SKM-1 (cell line): ENCODE measurements around the gene IL18R1.
A peak's percentile ranks its signal among the peaks of the same experiment; 100 is the strongest.

ENCODE experiments used
- DNase-seq: peaks from one replicate; lab custom pipeline; 2025; ENCODE audit not compliant: unreplicated experiment; lab: John Stamatoyannopoulos, UW

The IL18R1 gene

DNA sequence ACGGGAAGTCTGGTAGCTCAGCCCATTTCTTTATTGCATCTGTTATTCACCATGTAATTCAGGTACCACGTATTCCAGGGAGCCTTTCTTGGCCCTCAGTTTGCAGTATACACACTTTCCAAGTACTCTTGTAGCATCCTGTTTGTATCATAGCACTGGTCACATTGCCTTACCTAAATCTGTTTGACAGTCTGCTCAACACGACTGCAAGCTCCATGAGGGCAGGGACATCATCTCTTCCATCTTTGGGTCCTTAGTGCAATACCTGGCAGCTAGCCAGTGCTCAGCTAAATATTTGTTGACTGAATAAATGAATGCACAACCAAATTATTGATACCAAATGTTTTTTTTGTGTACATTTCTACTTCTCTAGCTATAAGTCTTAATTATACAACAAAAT, 11.2 kb upstream of the IL18R1 start:
- DNase-seq, result no peak

DNA sequence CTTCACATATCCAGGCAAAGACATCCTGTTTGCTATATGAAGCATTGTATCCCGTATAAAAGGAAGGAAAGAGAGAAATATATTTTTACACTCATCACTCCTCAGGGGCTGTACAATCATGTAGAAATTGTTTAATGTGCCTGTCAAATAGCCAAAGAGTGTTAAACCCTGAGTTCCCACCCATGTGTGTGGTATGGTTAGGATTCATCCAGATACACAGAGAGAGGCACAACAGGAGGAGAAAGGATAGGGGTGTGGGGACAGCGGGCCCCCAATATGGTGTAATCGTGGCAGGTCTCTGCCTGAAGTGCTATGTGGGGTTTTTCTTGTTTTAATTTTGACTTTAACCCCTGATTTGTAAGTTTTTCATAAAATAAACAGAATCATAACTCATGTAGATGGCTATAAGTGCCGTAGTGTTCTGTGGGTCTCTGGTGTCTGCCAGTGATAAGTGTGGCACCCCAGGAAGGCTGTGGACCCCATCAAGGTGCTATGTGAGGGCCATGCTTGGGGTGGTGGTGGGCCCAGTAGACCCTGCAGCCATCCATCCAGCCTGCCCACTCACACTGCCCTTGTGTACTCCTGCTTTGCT, 10.2 kb upstream of the IL18R1 start:
- DNase-seq, result no peak

GRCh38 chr2:102346381-102347130, 9.0 kb upstream of the IL18R1 start:
- DNase-seq, result no peak

- DNase-seq, result no peak
These were observed 5.3 kb upstream of the IL18R1 start for GRCh38 chr2:102350137-102350793.

DNA sequence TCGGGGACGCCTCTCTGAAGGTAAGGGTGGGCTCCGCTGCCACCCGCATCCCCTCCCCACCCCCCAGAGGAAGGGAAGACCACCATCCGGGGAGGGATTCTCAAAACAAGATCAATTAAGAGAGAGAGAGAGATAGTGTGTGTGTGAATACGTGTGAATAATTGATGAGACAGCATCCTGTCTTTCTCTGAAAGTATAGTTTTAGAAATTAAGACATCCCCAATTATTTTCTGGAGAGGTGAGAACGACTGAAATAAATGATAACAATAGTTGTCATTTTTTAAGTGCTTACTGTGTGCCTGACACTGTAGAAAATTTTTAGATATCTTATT, 751 bp downstream of the IL18R1 start:
- no peak for DNase-seq

DNA sequence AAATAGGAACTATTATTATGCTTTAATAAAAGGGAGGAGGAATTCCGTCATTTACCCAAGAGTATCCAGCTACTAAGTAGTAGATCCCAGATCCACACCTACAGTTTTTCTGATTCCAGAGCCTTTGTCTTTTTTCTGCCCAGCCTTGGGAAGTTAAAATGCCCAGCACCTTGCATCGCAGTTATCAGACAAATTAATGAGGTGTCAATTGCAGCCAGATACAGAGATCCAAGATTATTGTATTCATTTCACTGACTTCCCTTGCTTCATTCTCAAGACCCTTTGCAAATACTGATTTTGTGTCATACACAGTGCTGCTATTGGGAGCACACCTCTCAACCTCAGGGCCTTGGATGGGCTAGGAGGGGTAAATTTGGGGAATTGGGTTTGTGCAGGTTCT, 1.1 kb downstream of the IL18R1 start:
- no peak for DNase-seq

GRCh38 chr2:102357937-102358336, 2.3 kb downstream of the IL18R1 start:
- peak; percentile 36 for DNase-seq

GRCh38 chr2:102358496-102358895, 2.9 kb downstream of the IL18R1 start:
- DNase-seq, result no peak

GRCh38 chr2:102359527-102359926, 3.9 kb downstream of the IL18R1 start:
- DNase-seq, result no peak

DNA sequence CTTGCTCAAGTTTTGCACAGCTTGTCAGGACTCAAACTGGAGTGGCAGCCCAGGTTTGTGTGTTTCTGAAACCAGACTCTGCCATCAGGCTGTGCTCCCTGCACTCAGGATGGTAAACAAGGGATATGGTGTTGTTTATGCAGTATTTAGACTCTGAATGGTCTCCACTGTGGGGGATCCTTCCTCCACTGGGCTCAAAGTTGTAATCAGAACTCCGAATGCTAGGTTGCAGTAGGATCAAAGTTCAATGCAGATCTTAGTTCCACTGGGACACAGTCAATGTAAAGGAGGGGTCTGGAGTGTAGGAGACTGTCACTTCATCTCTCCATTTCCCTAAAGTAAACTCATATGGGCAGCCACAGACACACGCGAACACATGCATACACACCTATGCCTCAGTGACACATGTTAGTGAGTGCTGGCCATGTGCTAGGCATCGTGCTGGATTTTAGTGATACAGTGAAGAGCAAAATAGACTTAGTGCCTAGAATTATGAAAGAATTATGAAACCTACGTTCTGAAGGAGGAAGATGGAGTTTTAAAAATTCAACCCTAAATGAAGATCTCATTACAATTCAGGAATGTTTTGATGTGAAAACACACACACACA, 6.1 kb downstream of the IL18R1 start:
- DNase-seq, result no peak

- DNase-seq, result no peak
These were observed 10.2 kb downstream of the IL18R1 start for GRCh38 chr2:102365763-102366162.

- no peak for DNase-seq
These were observed 11.0 kb downstream of the IL18R1 start for GRCh38 chr2:102366406-102367112.

GRCh38 chr2:102367331-102367971, 11.9 kb downstream of the IL18R1 start:
- no peak for DNase-seq

GRCh38 chr2:102368461-102369109, 13.0 kb downstream of the IL18R1 start:
- DNase-seq, result no peak

DNA sequence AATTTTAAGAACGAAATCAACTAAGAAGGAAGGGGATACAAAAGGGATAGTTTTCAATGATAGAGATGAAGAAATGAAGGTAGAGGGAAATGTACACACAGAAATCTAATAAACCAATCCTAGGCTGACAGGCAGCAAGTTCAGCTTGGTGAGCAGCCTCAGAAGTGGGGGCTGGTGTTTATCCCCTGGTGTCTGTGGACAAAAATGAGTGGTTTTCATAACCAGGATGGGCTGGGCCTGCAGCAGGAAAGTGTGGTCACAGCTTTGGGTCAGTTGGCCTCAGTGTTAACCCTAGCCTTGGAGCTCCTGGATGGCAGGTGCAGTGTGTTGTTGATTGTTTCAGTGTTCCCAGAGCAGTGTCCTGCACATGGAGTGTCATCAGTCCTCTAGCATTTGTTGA, 14.3 kb downstream of the IL18R1 start:
- no peak for DNase-seq

DNA sequence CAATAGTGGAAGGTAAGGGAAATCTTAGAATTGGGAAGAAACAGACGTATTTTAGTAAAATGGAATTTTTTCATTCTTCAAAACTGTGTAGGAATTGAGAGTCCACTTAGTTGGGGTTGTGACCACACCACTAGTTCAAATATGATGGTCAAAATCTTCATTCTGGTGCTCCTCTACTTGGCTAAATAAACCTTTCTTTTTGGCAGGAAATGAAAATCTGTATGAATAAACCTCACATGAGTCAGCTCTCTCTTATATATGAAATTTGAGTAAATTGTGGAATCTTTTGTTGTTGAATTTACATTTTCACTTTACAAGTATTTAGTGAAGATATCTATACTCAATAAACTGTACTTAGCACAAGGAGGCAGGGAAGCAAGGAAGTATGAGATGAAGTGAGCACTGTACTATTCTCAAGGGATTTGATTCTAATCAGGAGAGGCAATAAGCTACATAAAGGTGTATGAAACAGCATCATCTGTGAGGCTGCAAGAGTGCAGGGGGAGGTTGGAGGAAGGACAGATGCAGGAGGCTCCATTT, 20.5 kb downstream of the IL18R1 start:
- no peak for DNase-seq

DNA sequence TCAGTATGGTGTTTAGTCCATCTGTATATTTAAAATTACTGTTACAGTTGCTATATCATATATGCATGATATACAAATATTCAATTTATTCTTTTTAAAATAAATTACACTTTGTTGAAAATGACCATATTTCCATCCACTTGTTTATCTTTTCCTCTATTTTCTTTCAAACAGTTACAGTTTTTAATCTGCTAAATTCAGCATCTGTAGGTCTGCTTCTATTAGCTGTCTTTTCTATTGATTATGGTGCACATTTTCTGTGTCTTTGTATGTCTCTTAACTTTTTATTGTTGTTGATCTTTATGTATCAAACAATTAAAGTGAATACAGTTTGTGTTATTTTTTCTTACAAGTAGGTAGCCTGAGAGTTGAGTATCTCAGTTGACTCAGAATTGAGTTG, 28.1 kb downstream of the IL18R1 start:
- no peak for DNase-seq

- no peak for DNase-seq
These were observed 29.9 kb downstream of the IL18R1 start for GRCh38 chr2:102385522-102385921.

DNA sequence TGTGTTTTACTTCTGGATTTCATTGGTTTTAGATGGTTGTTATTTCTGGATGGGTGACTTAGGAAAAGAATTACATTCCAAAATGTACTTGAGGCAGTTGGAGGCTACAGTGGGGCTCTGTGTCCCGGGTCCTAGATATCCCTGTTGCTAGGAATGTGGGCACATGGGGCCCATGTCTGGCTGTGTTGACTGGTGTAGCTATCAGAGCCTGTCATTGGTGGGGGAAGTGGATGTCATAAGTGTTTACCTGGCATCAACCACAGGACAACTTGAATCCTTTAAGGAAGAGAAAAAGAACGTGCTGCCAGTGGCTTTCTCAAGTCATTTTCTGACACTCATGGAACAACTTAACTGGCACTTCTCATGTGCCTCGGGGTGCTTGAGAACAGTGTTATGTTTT, 30.4 kb downstream of the IL18R1 start:
- DNase-seq, result no peak

DNA sequence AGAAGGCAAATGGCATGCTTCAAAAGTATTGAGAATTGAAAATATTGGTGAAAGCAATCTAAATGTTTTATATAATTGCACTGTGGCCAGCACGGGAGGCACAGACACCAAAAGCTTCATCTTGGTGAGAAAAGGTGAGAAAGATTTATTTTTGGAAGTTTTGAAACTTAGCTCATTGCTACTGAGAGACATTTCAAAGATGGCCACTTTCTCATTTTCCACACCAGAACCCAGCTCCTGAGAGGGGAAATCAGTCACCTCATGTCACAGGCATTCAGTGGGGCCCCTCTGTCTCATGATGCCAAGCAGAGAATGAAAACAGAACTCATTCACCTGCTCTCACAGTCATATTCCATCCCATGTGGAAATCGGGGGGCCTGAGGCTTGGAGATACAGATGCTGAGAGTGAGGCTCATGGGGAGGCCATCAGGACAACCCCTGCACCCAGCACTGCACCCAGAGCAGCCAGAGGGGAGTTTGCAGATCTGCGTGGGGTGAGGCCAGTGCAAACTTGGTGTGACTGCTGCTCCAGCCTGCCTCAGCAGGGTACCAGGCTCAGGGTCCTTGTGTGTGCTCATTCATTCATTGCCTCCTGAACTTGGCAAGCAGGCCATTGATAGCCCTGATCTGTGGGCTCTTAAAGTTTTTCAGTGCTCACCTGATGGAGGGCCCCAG, 31.4 kb downstream of the IL18R1 start:
- no peak for DNase-seq
